SHP77 (cell line): ENCODE measurements around the gene PDGFRA.

Experiments
- DNase-seq, 2 experiments: peaks; one replicate each; lab custom pipeline; 2025; lab: John Stamatoyannopoulos, UW

The PDGFRA gene

GRCh38 chr4:54228961-54229501 is at the start of gene PDGFRA:
PDGFRA (plus strand) TSS chr4:54229293; CDS start chr4:54258769, 29,476 bp downstream.
- DNase-seq: no peak

- no peak for DNase-seq
These were observed 44.5 kb upstream of the PDGFRA start for GRCh38 chr4:54184581-54184980.

- no peak for DNase-seq
These were observed 43.9 kb upstream of the PDGFRA start for GRCh38 chr4:54185044-54185780.

- DNase-seq: no peak
These were observed 43.2 kb upstream of the PDGFRA start for GRCh38 chr4:54185866-54186265.

- DNase-seq: no peak
These were observed 42.7 kb upstream of the PDGFRA start for GRCh38 chr4:54186371-54186770.

GRCh38 chr4:54187148-54187547 is 41.9 kb upstream of the PDGFRA start:
- no peak for DNase-seq

GRCh38 chr4:54189140-54189539 is 40.0 kb upstream of the PDGFRA start:
- no peak for DNase-seq

- no peak for DNase-seq
These were observed 36.3 kb upstream of the PDGFRA start for GRCh38 chr4:54192811-54193210.

GRCh38 chr4:54197926-54198325 is 31.2 kb upstream of the PDGFRA start:
- no peak for DNase-seq

GRCh38 chr4:54199919-54200318 is 29.2 kb upstream of the PDGFRA start:
- no peak for DNase-seq

GRCh38 chr4:54209617-54210016 is 19.5 kb upstream of the PDGFRA start:
- no peak for DNase-seq

- no peak for DNase-seq
These were observed 16.1 kb upstream of the PDGFRA start for GRCh38 chr4:54213001-54213400.

- no peak for DNase-seq
These were observed 15.3 kb upstream of the PDGFRA start for GRCh38 chr4:54213761-54214160.

GRCh38 chr4:54215379-54216077 is 13.6 kb upstream of the PDGFRA start:
- peak in 1 of 2 experiments; percentile 53 for DNase-seq

- DNase-seq: peak; percentile 87 to 92
These were observed 11.2 kb upstream of the PDGFRA start for GRCh38 chr4:54217642-54218495.

GRCh38 chr4:54218736-54219135 is 10.4 kb upstream of the PDGFRA start:
- peak; percentile 10 to 45 for DNase-seq

- no peak for DNase-seq
These were observed 4.0 kb upstream of the PDGFRA start for GRCh38 chr4:54224996-54225597.

GRCh38 chr4:54225598-54226403 is 3.3 kb upstream of the PDGFRA start:
- DNase-seq: no peak

- peak in 1 of 2 experiments; percentile 26 for DNase-seq
These were observed 2.5 kb upstream of the PDGFRA start for GRCh38 chr4:54226404-54227255.
